CD14-positive monocyte (primary cell): ENCODE data around the gene ZBP1. TPM values are rescaled to one million over a fixed set of nuclear protein-coding genes. Genes with fewer than 3 reads are reported as not detected.

Source experiments
- DNase-seq, 3 donors: peaks; one replicate each; pipeline ENCODE4 v3.0.0-alpha.2; 2011 to 2022
- H2AFZ ChIP-seq: 2 replicates; pipeline ENCODE4 v1.6.0; 2012; ENCODE audit warnings: mild to moderate bottlenecking, low read depth, low read length, inconsistent platforms; ENCODE audit not compliant: insufficient read depth, poor library complexity, severe bottlenecking
- H3K27ac ChIP-seq, 2 donors: 1 replicate in 1 of 2; 2 replicates in 1 of 2; pipeline ENCODE4 v1.5.1; 2012 to 2013; ENCODE audit warnings: low read length in 2 of 2, control low read depth in 1 of 2, inconsistent platforms in 1 of 2, low read depth in 1 of 2, mild to moderate bottlenecking in 1 of 2
- H3K27me3 ChIP-seq, 2 donors: one replicate each; pipeline versions ENCODE4 v1.6.0 to v1.6.1; 2011 to 2013; ENCODE audit warnings: low read length in 2 of 2; ENCODE audit not compliant: control insufficient read depth in 2 of 2, insufficient read depth in 2 of 2
- H3K36me3 ChIP-seq, 2 donors: replicated peaks in 1 of 2; 1 replicate in 1 of 2; 2 replicates in 1 of 2; pipeline versions ENCODE4 v1.5.1 to v1.6.1; 2012 to 2013; ENCODE audit warnings: low read length in 2 of 2, control low read depth in 1 of 2, inconsistent platforms in 1 of 2, mild to moderate bottlenecking in 1 of 2; ENCODE audit not compliant: insufficient read depth in 2 of 2, control insufficient read depth in 1 of 2
- H3K4me1 ChIP-seq, 2 donors: 1 replicate in 1 of 2; 2 replicates in 1 of 2; pipeline versions ENCODE4 v1.5.1 to v1.6.1; 2012 to 2013; ENCODE audit warnings: low read length in 2 of 2, control low read depth in 1 of 2, inconsistent platforms in 1 of 2, mild to moderate bottlenecking in 1 of 2, moderate library complexity in 1 of 2; ENCODE audit not compliant: insufficient read depth in 2 of 2, control insufficient read depth in 1 of 2
- H3K4me2 ChIP-seq: replicated peaks from 2 replicates; pipeline ENCODE3; 2012; ENCODE audit warnings: low read length, moderate library complexity, mild to moderate bottlenecking; ENCODE audit not compliant: poor library complexity, severe bottlenecking; ENCODE audit errors: extremely low read depth
- H3K4me3 ChIP-seq, 3 experiments: fragments of 200-600 bp in 1 of 3; sonication (generic) in 1 of 3; replicated peaks in 1 of 3; 1 replicate in 2 of 3; 2 replicates in 1 of 3; pipeline ENCODE4 v1.5.1; 2011 to 2013; ENCODE audit warnings: low read length in 3 of 3, mild to moderate bottlenecking in 3 of 3, control low read depth in 2 of 3, low read depth in 2 of 3, inconsistent platforms in 1 of 3, moderate library complexity in 1 of 3
- H3K79me2 ChIP-seq: 2 replicates; pipeline ENCODE4 v1.6.0; 2012; ENCODE audit warnings: mild to moderate bottlenecking, control low read depth, inconsistent platforms, low read length, moderate library complexity; ENCODE audit not compliant: insufficient read depth
- H3K9ac ChIP-seq: 2 replicates; pipeline ENCODE4 v1.6.0; 2017; ENCODE audit warnings: low read length, mild to moderate bottlenecking; ENCODE audit not compliant: insufficient read depth, poor library complexity, severe bottlenecking
- H3K9me3 ChIP-seq, 2 donors: replicated peaks in 1 of 2; 1 replicate in 1 of 2; 2 replicates in 1 of 2; pipeline versions ENCODE4 v1.5.1 to v1.6.1; 2012 to 2013; ENCODE audit warnings: low read length in 2 of 2, control low read depth in 1 of 2; ENCODE audit not compliant: control insufficient read depth in 1 of 2, insufficient read depth in 1 of 2
- H4K20me1 ChIP-seq: 2 replicates; pipeline ENCODE4 v1.6.0; 2012; ENCODE audit warnings: mild to moderate bottlenecking, low read length, control low read depth, moderate library complexity; ENCODE audit not compliant: insufficient read depth
- H3K27ac Mint-ChIP-seq, 7 donors: one replicate each; pipeline ENCODE4 v1.8.0; 2020; ENCODE audit warnings: mild to moderate bottlenecking in 7 of 7, mixed read lengths in 7 of 7, moderate library complexity in 6 of 7, inconsistent platforms in 2 of 7
- H3K27me3 Mint-ChIP-seq, 3 donors: one replicate each; pipeline ENCODE4 v1.8.0; 2021 to 2022; ENCODE audit warnings: low read depth in 3 of 3, mild to moderate bottlenecking in 3 of 3, mixed read lengths in 3 of 3, moderate library complexity in 3 of 3, inconsistent platforms in 1 of 3
- H3K36me3 Mint-ChIP-seq, 2 donors: one replicate each; pipeline ENCODE4 v1.8.0; 2020; ENCODE audit warnings: mixed read lengths in 2 of 2, inconsistent platforms in 1 of 2, mild to moderate bottlenecking in 1 of 2
- H3K4me1 Mint-ChIP-seq: one replicate; pipeline ENCODE4 v1.8.0; 2020; ENCODE audit warnings: mild to moderate bottlenecking, mixed read lengths
- H3K4me3 Mint-ChIP-seq, 2 donors: one replicate each; pipeline ENCODE4 v1.8.0; 2020; ENCODE audit warnings: mild to moderate bottlenecking in 2 of 2, mixed read lengths in 2 of 2, moderate library complexity in 1 of 2
- H3K9me3 Mint-ChIP-seq, 7 donors: one replicate each; pipeline ENCODE4 v1.8.0; 2020 to 2022; ENCODE audit warnings: mixed read lengths in 7 of 7, mild to moderate bottlenecking in 6 of 7, moderate library complexity in 6 of 7, inconsistent platforms in 2 of 7
- whole genome bisulfite sequencing: methylation state at CpG from one replicate; pipeline ENCODE4 v1.1.5; 2013; ENCODE audit warnings: missing lambda C conversion rate; ENCODE audit not compliant: insufficient coverage; 5-methylcytosine and 5-hydroxymethylcytosine counted together
- intact Hi-C, 2 donors: fragments of 100-400 bp; cut with micrococcal nuclease; formaldehyde crosslinking; loops; one replicate each; pipeline versions ENCODE4 v1.15.0 to v1.15.1; 2023
- polyA plus RNA-seq, 3 donors: library from polyadenylated mRNA; depleted of rRNA in 1 of 3; unstranded in 2 of 3; stranded (reverse) in 1 of 3; fragments of 300-500 nt in 2 of 3; fragments of >200 nt in 1 of 3; fragmentation: Illumina TruSeq in 2 of 3; gene quantifications; 1 replicate in 2 of 3; 2 replicates in 1 of 3; pipeline ENCODE4 v1.2.3, GENCODE V29; 2012 to 2021
- TF ChIP-seq, protein P1 (sequence below): fragments of 200-600 bp; IDR thresholded peaks from one replicate; pipeline ENCODE4 v1.8.0; 2022; ENCODE audit warnings: antibody characterized with exemption, mild to moderate bottlenecking

The ZBP1 gene
- polyA plus RNA-seq, 3 donors = 2.8 to 25.9 (median 3.0) TPM

DNA sequence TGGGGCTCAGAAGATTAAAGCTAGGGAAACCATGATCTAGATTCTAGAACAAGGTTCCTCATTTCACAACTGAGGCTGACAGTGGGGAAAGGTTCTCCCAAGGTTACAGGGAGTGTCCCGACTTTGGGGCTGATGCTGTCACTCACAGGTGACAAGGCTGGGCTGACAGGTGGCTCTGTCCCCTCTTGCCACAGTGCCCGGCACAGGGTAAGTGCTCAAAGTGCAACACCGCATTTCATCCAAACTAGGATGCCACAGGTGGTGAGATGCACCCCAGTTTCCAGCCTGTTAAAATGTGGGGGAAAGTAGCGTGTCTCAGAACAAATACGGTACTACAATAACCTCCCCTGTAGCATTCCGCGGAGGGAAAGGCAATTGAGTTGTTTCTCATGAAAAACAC, 7.8 kb downstream of the ZBP1 start:
- H2AFZ ChIP-seq = no peak overlapping the region
- intact Hi-C loops = no loop called here
- H3K36me3 ChIP-seq = peaks cover 2 to 29% of the 10 kb centered on the region in 2 donors
- H3K4me3 ChIP-seq = no peak overlapping the region
- no peaks in the 10 kb centered on the region for H3K9me3 ChIP-seq
- peaks cover 7% of the 10 kb centered on the region for H3K4me1 Mint-ChIP-seq
- 75% methylated on average over 4 of the region's 7 CpGs for WGBS
- H4K20me1 ChIP-seq = no peaks in the 10 kb centered on the region
- TF ChIP-seq, protein P1, sequence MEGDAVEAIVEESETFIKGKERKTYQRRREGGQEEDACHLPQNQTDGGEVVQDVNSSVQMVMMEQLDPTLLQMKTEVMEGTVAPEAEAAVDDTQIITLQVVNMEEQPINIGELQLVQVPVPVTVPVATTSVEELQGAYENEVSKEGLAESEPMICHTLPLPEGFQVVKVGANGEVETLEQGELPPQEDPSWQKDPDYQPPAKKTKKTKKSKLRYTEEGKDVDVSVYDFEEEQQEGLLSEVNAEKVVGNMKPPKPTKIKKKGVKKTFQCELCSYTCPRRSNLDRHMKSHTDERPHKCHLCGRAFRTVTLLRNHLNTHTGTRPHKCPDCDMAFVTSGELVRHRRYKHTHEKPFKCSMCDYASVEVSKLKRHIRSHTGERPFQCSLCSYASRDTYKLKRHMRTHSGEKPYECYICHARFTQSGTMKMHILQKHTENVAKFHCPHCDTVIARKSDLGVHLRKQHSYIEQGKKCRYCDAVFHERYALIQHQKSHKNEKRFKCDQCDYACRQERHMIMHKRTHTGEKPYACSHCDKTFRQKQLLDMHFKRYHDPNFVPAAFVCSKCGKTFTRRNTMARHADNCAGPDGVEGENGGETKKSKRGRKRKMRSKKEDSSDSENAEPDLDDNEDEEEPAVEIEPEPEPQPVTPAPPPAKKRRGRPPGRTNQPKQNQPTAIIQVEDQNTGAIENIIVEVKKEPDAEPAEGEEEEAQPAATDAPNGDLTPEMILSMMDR = no peak
- no peaks in the 10 kb centered on the region for H3K27me3 ChIP-seq
- H3K4me2 ChIP-seq = no peak overlapping the region
- H3K36me3 Mint-ChIP-seq = peaks cover 9 to 68% of the 10 kb centered on the region in 2 donors
- no peaks in the 10 kb centered on the region for H3K79me2 ChIP-seq
- no peak overlapping the region for H3K27ac Mint-ChIP-seq
- H3K4me1 ChIP-seq = no peaks in the 10 kb centered on the region
- H3K27me3 Mint-ChIP-seq = peaks cover 9 to 33% (median 18%) of the 10 kb centered on the region in 3 donors
- H3K27ac ChIP-seq = no peak overlapping the region
- no peak overlapping the region for H3K9ac ChIP-seq
- no peak for DNase-seq
- H3K4me3 Mint-ChIP-seq = no peak overlapping the region
- peaks cover 0 to 3% (median 0%) of the 10 kb centered on the region in 7 donors for H3K9me3 Mint-ChIP-seq

DNA sequence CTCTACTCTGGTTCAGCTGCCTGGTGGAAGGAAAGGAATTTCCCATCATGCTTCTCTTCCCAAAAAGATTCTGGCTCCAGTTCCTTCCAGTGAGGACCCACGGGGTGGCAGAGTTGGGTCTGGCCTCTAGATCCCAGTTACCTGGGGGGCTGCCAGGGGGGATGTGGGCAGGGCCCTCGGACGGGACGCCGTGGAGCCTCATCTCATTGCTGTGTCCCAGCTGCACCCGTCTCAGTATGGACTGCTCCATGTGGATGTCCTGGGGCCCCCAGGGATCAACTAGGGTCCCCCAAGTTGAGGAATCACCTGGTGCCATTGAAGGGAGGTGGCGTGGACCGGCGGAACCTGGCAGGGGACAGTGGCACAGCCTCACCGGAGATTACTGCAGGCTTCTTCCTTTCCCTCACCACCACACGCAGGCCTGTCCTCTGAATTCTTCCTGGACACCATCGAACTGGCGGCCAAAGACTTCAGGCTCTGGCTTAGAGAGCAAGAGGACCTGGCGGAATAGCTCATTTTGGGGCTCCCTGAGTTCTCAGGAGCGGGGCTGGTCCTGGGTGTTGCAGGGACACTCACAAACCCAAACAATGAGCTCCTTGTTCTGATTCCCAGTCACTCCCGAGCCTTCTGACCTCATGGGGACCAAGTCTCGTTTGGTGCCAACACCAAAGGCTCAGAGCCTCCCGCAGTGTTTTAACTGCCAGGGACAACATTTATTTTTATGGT, 8.5 kb downstream of the ZBP1 start:
- no peak overlapping the region for H3K4me3 ChIP-seq
- no peaks in the 10 kb centered on the region for H3K9me3 ChIP-seq
- H2AFZ ChIP-seq = no peak overlapping the region
- H3K27ac Mint-ChIP-seq = peak overlapping the region in 1 of 7 donors; percentile 42
- no peaks in the 10 kb centered on the region for H3K27me3 ChIP-seq
- no peak overlapping the region for H3K9ac ChIP-seq
- no peak for DNase-seq
- intact Hi-C loops = no loop called here
- peaks cover under 1% of the 10 kb centered on the region for H3K4me1 Mint-ChIP-seq
- no peak overlapping the region for H3K4me2 ChIP-seq
- no peaks in the 10 kb centered on the region for H3K4me1 ChIP-seq
- TF ChIP-seq, protein P1 = no peak
- peaks cover 0 to 3% (median 0%) of the 10 kb centered on the region in 7 donors for H3K9me3 Mint-ChIP-seq
- WGBS = 91% methylated on average over 13 of the region's 18 CpGs
- H3K36me3 ChIP-seq = peaks cover 2 to 29% of the 10 kb centered on the region in 2 donors
- H3K79me2 ChIP-seq = no peaks in the 10 kb centered on the region
- no peak overlapping the region for H3K27ac ChIP-seq
- peaks cover 9 to 63% of the 10 kb centered on the region in 2 donors for H3K36me3 Mint-ChIP-seq
- H3K4me3 Mint-ChIP-seq = no peak overlapping the region
- no peaks in the 10 kb centered on the region for H4K20me1 ChIP-seq
- peaks cover 6 to 29% (median 16%) of the 10 kb centered on the region in 3 donors for H3K27me3 Mint-ChIP-seq
